GM12801 (cell line): ENCODE results near the gene NLRP6.

Source experiments
- TF ChIP-seq, protein P1 (sequence below): IDR thresholded peaks from one replicate; pipeline ENCODE4 v1.5.1; 2011; ENCODE audit warnings: control low read depth; ENCODE audit not compliant: insufficient read length; ENCODE audit errors: extremely low read depth

Gene NLRP6

DNA sequence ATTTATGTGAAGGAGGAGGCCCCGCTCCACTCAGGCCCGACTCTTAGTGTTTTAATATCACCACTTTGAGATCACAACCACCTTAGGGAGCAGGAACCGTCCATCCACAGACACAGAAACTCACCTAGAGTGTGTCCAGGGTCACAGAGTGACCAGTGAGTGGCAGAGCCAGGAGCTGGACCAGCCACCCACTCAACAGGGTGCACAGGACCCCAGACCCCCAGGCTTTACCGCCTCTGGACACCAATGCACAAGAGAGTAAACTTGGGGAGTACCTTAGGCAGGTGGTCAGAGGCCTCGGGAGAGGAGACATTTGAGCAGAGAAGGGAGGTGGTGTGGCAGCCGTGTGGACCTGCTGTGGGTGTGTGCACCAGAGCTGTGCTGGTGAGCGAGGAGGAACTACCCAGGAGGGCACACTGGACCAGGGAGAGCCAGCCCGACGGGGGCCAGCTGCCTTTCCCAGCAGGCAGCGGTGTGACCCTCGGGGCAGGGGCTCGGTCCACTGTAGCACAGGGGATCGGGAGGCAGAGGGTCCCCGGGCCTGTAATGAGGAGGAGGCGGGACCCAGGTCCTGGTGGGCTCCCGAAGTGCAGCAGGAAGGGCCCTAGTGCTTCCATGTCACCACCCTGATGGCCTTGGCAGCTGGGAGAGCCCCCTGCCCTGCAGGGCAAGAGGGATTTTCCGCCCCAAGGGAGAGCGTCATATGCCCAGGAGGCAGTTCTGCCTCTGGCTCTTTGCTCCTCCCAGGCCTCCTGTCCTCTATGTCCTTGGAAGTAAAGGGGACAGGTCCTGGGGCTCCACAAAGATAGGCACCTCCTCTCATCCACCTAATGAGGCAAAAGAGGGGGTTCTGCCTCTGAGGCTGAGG lies 7.5 kb upstream of the NLRP6 start:
- TF ChIP-seq, protein P1, sequence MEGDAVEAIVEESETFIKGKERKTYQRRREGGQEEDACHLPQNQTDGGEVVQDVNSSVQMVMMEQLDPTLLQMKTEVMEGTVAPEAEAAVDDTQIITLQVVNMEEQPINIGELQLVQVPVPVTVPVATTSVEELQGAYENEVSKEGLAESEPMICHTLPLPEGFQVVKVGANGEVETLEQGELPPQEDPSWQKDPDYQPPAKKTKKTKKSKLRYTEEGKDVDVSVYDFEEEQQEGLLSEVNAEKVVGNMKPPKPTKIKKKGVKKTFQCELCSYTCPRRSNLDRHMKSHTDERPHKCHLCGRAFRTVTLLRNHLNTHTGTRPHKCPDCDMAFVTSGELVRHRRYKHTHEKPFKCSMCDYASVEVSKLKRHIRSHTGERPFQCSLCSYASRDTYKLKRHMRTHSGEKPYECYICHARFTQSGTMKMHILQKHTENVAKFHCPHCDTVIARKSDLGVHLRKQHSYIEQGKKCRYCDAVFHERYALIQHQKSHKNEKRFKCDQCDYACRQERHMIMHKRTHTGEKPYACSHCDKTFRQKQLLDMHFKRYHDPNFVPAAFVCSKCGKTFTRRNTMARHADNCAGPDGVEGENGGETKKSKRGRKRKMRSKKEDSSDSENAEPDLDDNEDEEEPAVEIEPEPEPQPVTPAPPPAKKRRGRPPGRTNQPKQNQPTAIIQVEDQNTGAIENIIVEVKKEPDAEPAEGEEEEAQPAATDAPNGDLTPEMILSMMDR: no peak

DNA sequence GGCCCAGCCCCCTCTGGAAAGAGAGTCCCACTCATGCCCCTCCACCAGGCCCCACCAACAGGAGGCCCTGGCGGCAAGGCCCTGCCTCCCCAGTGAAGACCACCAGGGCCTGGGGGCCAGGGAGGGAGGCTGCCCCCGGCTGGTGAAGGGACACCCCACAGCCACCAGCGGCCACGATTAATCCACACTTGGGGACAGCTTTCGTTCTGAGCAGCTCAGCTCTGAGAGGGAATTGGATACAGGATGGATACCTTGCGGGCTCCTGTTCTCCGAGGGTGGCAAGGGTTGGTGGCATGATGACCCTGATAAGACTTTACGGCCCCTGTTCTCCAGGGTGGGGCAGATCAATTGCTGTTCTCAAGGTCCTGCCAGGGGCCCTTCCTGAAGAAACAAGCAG lies 6.9 kb upstream of the NLRP6 start:
- TF ChIP-seq, protein P1: no peak

DNA sequence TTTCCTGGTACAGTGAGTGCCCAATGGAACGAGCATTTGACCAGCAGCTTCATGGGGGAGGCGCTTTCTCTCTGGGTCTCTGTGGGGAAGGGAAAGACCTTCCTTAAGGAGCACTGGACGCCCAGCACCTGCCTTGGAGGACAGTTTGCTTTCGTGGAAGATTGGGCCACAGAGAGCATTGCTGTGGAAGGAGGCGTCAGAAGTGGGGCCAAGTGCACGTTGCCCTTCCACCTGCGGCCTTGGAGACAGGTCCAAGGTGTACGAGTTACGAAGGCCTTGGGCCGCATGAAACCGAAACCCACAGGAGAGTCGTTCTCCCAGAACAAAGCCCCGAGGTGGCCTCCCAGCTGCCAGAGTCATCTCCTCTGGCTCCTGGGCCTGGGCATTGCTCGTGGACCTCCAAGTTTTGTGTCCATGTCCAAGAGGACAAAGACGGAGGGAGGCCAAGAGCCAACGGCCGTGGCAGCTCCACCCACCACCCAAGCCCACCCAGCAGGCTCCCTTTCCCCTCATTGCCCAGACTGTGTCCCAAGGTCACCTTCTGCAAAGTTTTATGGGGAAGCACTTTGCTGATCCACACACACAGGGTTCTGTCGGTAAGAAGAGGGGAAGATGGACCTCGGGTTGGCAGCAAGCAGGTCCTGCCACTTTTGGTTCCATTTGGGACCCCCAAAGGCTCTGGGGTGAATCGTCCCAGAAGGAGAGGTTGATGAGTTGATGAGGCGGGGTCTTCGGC lies 5.8 kb upstream of the NLRP6 start:
- TF ChIP-seq, protein P1: no peak

DNA sequence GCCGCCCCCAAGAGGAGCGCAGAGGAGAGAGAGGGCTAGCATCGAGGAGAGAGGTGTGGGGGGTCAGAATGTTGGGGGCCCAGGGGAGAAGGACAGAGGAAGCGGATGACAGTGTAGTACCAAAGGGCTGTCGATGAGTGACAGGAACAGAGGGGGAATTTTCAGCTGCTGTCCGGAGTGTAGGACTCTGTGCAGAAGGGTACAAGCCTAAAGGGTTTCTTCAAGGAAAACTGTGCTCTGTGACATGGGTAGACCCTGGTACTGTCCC lies 5.3 kb upstream of the NLRP6 start:
- TF ChIP-seq, protein P1: no peak

DNA sequence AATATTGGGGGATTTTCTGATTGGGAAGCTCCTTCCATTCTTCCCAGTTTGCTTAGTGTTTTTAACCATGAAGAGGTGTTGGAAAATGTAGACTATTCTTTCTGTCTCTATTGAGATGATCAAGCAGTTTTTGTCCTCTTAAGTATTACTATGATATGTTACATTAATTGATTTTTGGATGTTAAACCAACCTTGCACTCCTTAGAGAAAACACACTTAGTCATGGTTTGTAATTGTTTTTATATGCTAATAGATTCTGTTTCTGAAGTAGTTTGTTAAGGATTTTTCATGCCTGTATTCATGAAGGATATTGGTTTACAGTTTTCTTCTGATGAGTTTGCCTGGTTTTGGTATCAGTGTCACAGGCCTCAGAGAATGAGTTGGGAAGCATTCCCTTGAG lies 2.0 kb upstream of the NLRP6 start:
- TF ChIP-seq, protein P1: no peak

DNA sequence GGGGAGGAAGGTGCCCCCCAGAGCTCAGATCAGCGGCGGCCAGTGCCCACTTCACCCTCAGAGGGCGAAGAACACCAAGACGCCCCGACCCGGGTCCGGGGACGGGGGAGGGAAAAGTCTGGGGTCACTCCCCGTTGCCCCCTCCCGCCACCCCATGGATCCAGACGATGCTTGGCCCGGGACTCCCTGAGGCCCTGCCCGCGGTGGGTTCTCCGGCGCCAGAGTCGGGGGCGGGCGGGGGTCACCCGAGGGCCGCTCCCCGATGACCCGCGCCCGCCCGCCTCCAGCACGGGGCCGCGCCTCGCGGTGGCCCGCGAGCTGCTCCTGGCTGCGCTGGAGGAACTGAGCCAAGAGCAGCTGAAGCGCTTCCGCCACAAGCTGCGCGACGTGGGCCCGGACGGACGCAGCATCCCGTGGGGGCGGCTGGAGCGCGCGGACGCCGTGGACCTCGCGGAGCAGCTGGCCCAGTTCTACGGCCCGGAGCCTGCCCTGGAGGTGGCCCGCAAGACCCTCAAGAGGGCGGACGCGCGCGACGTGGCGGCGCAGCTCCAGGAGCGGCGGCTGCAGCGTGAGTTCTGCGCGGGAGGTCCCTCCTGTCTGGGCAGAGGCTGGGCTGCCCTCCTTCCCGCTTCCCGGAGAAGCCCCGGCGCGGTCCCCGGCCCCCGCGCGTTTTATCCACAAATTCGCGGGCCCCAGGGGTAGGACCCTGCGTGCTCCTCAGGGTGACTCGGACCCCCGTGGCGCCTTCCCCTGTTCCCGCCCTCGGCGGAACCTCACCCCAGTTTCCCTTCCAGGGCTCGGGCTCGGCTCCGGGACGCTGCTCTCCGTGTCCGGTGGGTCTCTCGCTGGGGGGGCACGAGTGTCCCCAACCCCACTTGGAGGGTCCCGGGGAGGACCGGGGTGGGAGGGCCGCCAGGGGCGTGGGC lies 1.1 kb downstream of the NLRP6 start:
- TF ChIP-seq, protein P1: no peak
